Panc1 (cell line): ENCODE data around the gene GATD1. TPM values are rescaled to one million over a fixed set of nuclear protein-coding genes. Genes with fewer than 3 reads are reported as not detected.

Experiments
- ATAC-seq: fragments of 200-7000 bp; cut with Tn5 transposase; 2 replicates; pipeline ENCODE4 v1.9.1; 2020; ENCODE audit warnings: mild to moderate bottlenecking, moderate library complexity
- BruUV-seq: library from RNA; stranded (reverse); fragments of 400-500 nt; replicated peaks from 2 replicates; lab custom pipeline; 2021; lab: Mats Ljungman, UMichigan
- CTCF ChIA-PET: fragments of 300-600 bp; sonication (Branson Sonifier 250); formaldehyde crosslinking; loops from one replicate; lab custom pipeline; 2022; ENCODE audit warnings: antibody characterized with exemption; lab: Charles Lee
- POLR2A ChIA-PET: fragments of 300-600 bp; sonication (Branson Sonifier 250); formaldehyde crosslinking; loops from one replicate; lab custom pipeline; 2022; ENCODE audit warnings: antibody characterized with exemption; lab: Charles Lee
- DNase-seq: peaks from one replicate; pipeline ENCODE4 v3.0.0-alpha.2; 2010; ENCODE audit warnings: low read depth, low spot score
- H3K27ac ChIP-seq: 2 replicates; pipeline ENCODE4 v1.5.1; 2011; ENCODE audit warnings: mild to moderate bottlenecking, low read length, inconsistent platforms
- H3K27me3 ChIP-seq: fragments of 200-500 bp; sonication (Bioruptor generic); 2 replicates; pipeline ENCODE4 v1.6.0; 2014; ENCODE audit warnings: low read length, inconsistent platforms; ENCODE audit not compliant: control insufficient read depth, insufficient read depth
- H3K36me3 ChIP-seq: fragments of 200-500 bp; sonication (Bioruptor generic); 2 replicates; pipeline ENCODE4 v1.5.1; 2014; ENCODE audit warnings: inconsistent platforms, mild to moderate bottlenecking, low read length, moderate library complexity; ENCODE audit not compliant: control insufficient read depth, insufficient read depth
- H3K4me1 ChIP-seq: 2 replicates; pipeline ENCODE4 v1.5.1; 2011; ENCODE audit warnings: inconsistent platforms, mild to moderate bottlenecking, low read length, moderate library complexity; ENCODE audit not compliant: control insufficient read depth, insufficient read depth
- H3K4me3 ChIP-seq, 2 experiments: 2 replicates each; pipeline ENCODE4 v1.5.1; 2011 to 2012; ENCODE audit warnings: low read depth in 2 of 2, low read length in 2 of 2, mild to moderate bottlenecking in 2 of 2, inconsistent platforms in 1 of 2, moderate library complexity in 1 of 2
- H3K9me3 ChIP-seq: fragments of 200-500 bp; sonication (Bioruptor generic); 2 replicates; pipeline ENCODE4 v1.5.1; 2014; ENCODE audit warnings: low read depth, mild to moderate bottlenecking, inconsistent platforms, low read length, moderate library complexity; ENCODE audit not compliant: control insufficient read depth, insufficient read depth
- CTCF ChIP-seq: fragments of 450-650 bp; IDR thresholded peaks from 2 replicates; pipeline ENCODE4 v1.5.1; 2017; ENCODE audit warnings: mild to moderate bottlenecking
- POLR2AphosphoS5 ChIP-seq: IDR thresholded peaks from 2 replicates; pipeline ENCODE4 v1.6.1; 2012; ENCODE audit warnings: mild to moderate bottlenecking, low read depth, low read length, moderate library complexity
- REST ChIP-seq, 2 experiments: IDR thresholded peaks; 2 replicates each; pipeline ENCODE4 v1.6.1; 2011 to 2012; ENCODE audit warnings: low read depth in 2 of 2, control low read depth in 1 of 2, low read length in 1 of 2, mild to moderate bottlenecking in 1 of 2, moderate library complexity in 1 of 2; ENCODE audit not compliant: insufficient read depth in 1 of 2
- SIN3A ChIP-seq: IDR thresholded peaks from 2 replicates; pipeline ENCODE4 v1.6.1; 2012; ENCODE audit warnings: low read depth, mild to moderate bottlenecking, low read length, moderate library complexity, borderline replicate concordance; ENCODE audit not compliant: insufficient read depth
- TCF7L2 ChIP-seq: IDR thresholded peaks from 2 replicates; pipeline ENCODE4 v1.6.1; 2011; ENCODE audit warnings: mild to moderate bottlenecking, low read depth, low read length, inconsistent platforms
- in situ Hi-C: cut with HindIII; loops from 2 replicates; pipeline ENCODE4 v1.10.0; 2016; ENCODE audit warnings: low sequenced_read_pairs, low pct_unique_long_range_greater_than_20kb
- intact Hi-C: fragments of 100-400 bp; cut with micrococcal nuclease; formaldehyde crosslinking; loops from one replicate; pipeline ENCODE4 v1.10.0; 2022; ENCODE audit not compliant: unreplicated experiment
- total RNA-seq: library from RNA; stranded (reverse); gene quantifications from one replicate; pipeline ENCODE4 v1.2.1, GENCODE V29; 2021; ENCODE audit not compliant: unreplicated experiment

GATD1 gene
- total RNA-seq, 1 experiment from 2014 or later = 229 TPM

- Histone ChIP-seq H3K4me3 (no peak overlapping the region), H3K27ac (no peak overlapping the region), H3K27me3 (no peaks in the 10 kb centered on the region), H3K4me1 (peaks cover 3% of the 10 kb centered on the region; the same call in 1 of the 2 replicates), H3K9me3 (no peaks in the 10 kb centered on the region), H3K36me3 (peaks cover 5% of the 10 kb centered on the region; the same call in 1 of the 2 replicates)
- ATAC-seq (peak; percentile 11; the same call in 1 of the 2 replicates), DNase-seq (no peak)
- no peak for TF ChIP-seq POLR2AphosphoS5
- TF ChIP-seq TCF7L2 = no peak
- TF ChIP-seq REST (IDR thresholded peaks at IDR 0.05; ENCODE audit: insufficient read depth in 1 of 2, low read depth in 2 of 2, low read length in 1 of 2) = no peak
- TF ChIP-seq SIN3A = no peak
- no peak for TF ChIP-seq CTCF
- POLR2A ChIA-PET = interaction anchor here (0.6 to 0.8 kb wide), 3 partner anchors 14 to 22 kb away, joined by 3 to 4 read pairs (median 3); no protein-coding TSS in a partner anchor
- CTCF ChIA-PET = interaction anchor here (0.5 to 1.0 kb wide), 2 partner anchors 23 kb away, joined by 5 to 8 read pairs; no protein-coding TSS in a partner anchor
- intact Hi-C loops = loop anchor here (5.0 to 10.0 kb wide), 2 partner anchors 57 to 165 kb away; no protein-coding TSS in a partner anchor
- BruUV-seq = no TSS peak
- in situ Hi-C loops = no loop called here
Measured at GRCh38 chr11:719214-720016, 57.9 kb downstream of the GATD1 start.

Other genes starting within 250 kb of the GATD1 start
- 175 TPM for gene HRAS, start 241.9 kb downstream of the GATD1 start, total RNA-seq
- 9.8 TPM for gene LRRC56, start 240.0 kb downstream of the GATD1 start, total RNA-seq
- gene LMNTD2, start 216.7 kb downstream of the GATD1 start, total RNA-seq = 21.8 TPM
- 81.8 TPM for gene RASSF7, start 216.5 kb downstream of the GATD1 start, total RNA-seq
- 90.6 TPM for gene PHRF1, start 201.0 kb downstream of the GATD1 start, total RNA-seq
- gene IRF7, start 161.5 kb downstream of the GATD1 start, total RNA-seq = 23.9 TPM
- gene CDHR5, start 152.5 kb downstream of the GATD1 start, total RNA-seq = not detected
- gene SCT, start 150.3 kb downstream of the GATD1 start, total RNA-seq = not detected
- gene DRD4, start 140.2 kb downstream of the GATD1 start, total RNA-seq = 0.95 TPM
- 105 TPM for gene DEAF1, start 82.3 kb downstream of the GATD1 start, total RNA-seq
- 45.2 TPM for gene TMEM80, start 81.7 kb downstream of the GATD1 start, total RNA-seq
- 256 TPM for gene EPS8L2, start 71.3 kb downstream of the GATD1 start, total RNA-seq
- gene TALDO1, start 30.0 kb downstream of the GATD1 start, total RNA-seq = 257 TPM
- 15.9 TPM for gene CEND1, start 12.6 kb upstream of the GATD1 start, total RNA-seq
- gene SLC25A22, start 20.8 kb upstream of the GATD1 start, total RNA-seq = 119 TPM
- 75.9 TPM for gene PIDD1, start 27.7 kb upstream of the GATD1 start, total RNA-seq
- 3,468 TPM for gene RPLP2, start 32.5 kb upstream of the GATD1 start, total RNA-seq
- gene PNPLA2, start 41.4 kb upstream of the GATD1 start, total RNA-seq = 244 TPM
- 132 TPM for gene CRACR2B, start 50.4 kb upstream of the GATD1 start, total RNA-seq
- 680 TPM for gene CD151, start 55.5 kb upstream of the GATD1 start, total RNA-seq
- 673 TPM for gene POLR2L, start 65.0 kb upstream of the GATD1 start, total RNA-seq
- 187 TPM for gene TSPAN4, start 65.4 kb upstream of the GATD1 start, total RNA-seq
- gene CHID1, start 133.3 kb upstream of the GATD1 start, total RNA-seq = 224 TPM
- gene AP2A2, start 148.4 kb upstream of the GATD1 start, total RNA-seq = 123 TPM